Measurements from ENCODE around the gene CYP2C9.
"Not testable (repeated sequence)": the region's sequence is repeated elsewhere in the genome, so short reads cannot be mapped to it uniquely, and the experiment has no call there.

DNA sequence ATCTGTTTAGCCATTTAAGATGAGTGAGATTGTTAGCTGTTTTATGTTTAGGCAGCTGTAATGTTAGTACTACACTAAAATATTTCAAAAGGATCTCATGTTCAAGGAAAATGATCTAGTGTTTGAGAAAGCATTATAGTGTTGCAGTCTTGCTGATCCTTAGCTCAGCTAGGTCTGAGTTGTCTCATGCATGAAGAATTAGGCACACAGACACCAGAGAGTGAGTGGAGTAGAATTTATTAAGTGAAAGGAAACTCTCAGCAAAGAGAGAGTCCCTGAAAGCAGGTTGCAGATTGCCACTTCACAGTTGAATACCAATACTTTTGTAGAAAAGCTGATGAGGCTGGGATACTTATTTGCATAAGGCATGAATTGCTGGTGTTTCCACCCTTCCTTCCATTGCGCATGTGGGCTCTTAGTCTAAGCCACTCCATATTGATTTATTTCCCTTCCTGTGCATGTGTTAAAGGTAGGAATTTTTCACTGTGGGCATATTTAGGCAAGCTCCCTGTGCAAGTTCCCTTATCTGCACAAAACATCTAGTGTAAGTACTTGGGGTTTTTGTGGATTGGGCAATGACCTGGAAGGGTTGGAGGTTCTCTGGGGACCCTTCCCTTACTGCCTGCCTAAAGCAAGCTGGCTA, 33.8 kb upstream of the CYP2C9 start:
- not testable (repeated sequence) for TF ChIP-seq CTCF (IDR thresholded peaks at IDR 0.05); BHLHE40 (IDR thresholded peaks at IDR 0.05; ENCODE audit: low read depth, low read length); JUN (IDR thresholded peaks at IDR 0.05); NFE2L2 (conservative IDR thresholded peaks at IDR 0.05; ENCODE audit: low read length); SREBF2 (IDR thresholded peaks at IDR 0.05); NR3C1 (IDR thresholded peaks at IDR 0.05)
